HepG2 (cell line): ENCODE results near the gene TCF7L2. TPM values are rescaled to one million over a fixed set of nuclear protein-coding genes. Genes with fewer than 3 reads are reported as not detected.

Source experiments
- ATAC-seq: fragments of 200-7000 bp; cut with Tn5 transposase; 3 replicates; pipeline ENCODE4 v1.9.1; 2020; ENCODE audit warnings: mild to moderate bottlenecking, moderate library complexity
- BruUV-seq: library from RNA; stranded (reverse); fragments of 400-500 nt; replicated peaks from 2 replicates; lab custom pipeline; 2021; lab: Mats Ljungman, UMichigan
- CTCF ChIA-PET: fragments of 300-600 bp; formaldehyde crosslinking; extraction: SDS; loops from one replicate; lab custom pipeline; 2021; ENCODE audit warnings: low total read pairs, inconsistent platforms, low intra/inter-chr PET ratio; lab: Yijun Ruan, JAX
- POLR2A ChIA-PET: fragments of 350-600 bp; sonication (Branson Sonifier 250); formaldehyde crosslinking; loops from one replicate; lab custom pipeline; 2020; ENCODE audit warnings: antibody characterized with exemption, inconsistent platforms; lab: Yijun Ruan, JAX
- DNase-seq: peaks from one replicate; pipeline ENCODE4 v3.0.0-alpha.2; 2015; ENCODE audit warnings: low spot score
- FAIRE-seq: peaks from 3 replicates; lab custom pipeline; 2011; peaks lifted over from hg19 to GRCh38; lab: Jason Lieb, UNC
- H2AFZ ChIP-seq: one replicate; pipeline ENCODE4 v1.6.1; 2011; ENCODE audit warnings: low read length, inconsistent platforms
- H3K27ac ChIP-seq: fragments of 300-600 bp; 3 replicates; pipeline ENCODE4 v1.8.0; 2011; ENCODE audit warnings: mixed run types, mild to moderate bottlenecking, mixed read lengths, low read length, inconsistent platforms; ENCODE audit not compliant: insufficient read depth; ENCODE audit errors: extremely low read length
- H3K27me3 ChIP-seq, 2 experiments: fragments of 200-600 bp in 1 of 2; 2 replicates in 1 of 2; 3 replicates in 1 of 2; pipeline versions ENCODE4 v1.6.0 to v1.8.0; 2011; ENCODE audit warnings: low read length in 2 of 2, mild to moderate bottlenecking in 2 of 2, moderate library complexity in 2 of 2, inconsistent platforms in 1 of 2; ENCODE audit not compliant: insufficient read depth in 2 of 2, control insufficient read depth in 1 of 2
- H3K36me3 ChIP-seq, 2 experiments: fragments of 200-600 bp in 1 of 2; replicated peaks in 1 of 2; 2 replicates in 1 of 2; 3 replicates in 1 of 2; pipeline versions ENCODE4 v1.5.1 to v1.8.0; 2011; ENCODE audit warnings: low read length in 2 of 2, inconsistent platforms in 1 of 2; ENCODE audit not compliant: insufficient read depth in 2 of 2, control insufficient read depth in 1 of 2
- H3K4me1 ChIP-seq: 2 replicates; pipeline ENCODE4 v1.5.1; 2012; ENCODE audit warnings: low read length, inconsistent platforms; ENCODE audit not compliant: insufficient read depth
- H3K4me2 ChIP-seq: 2 replicates; pipeline ENCODE4 v1.6.0; 2011; ENCODE audit warnings: low read depth, low read length, inconsistent platforms
- H3K4me3 ChIP-seq, 3 experiments: fragments of 200-600 bp in 1 of 3; sonication (generic), shearing (Covaris generic) in 1 of 3; replicated peaks in 1 of 3; 2 replicates each; pipeline ENCODE4 v1.5.1; 2011 to 2016; ENCODE audit warnings: low read length in 3 of 3, inconsistent platforms in 2 of 3, low read depth in 2 of 3, mild to moderate bottlenecking in 2 of 3, control low read depth in 1 of 3, mixed read lengths in 1 of 3; ENCODE audit not compliant: insufficient read depth in 1 of 3
- H3K79me2 ChIP-seq: one replicate; pipeline ENCODE4 v1.6.1; 2011; ENCODE audit warnings: low read length, inconsistent platforms; ENCODE audit not compliant: insufficient read depth
- H3K9ac ChIP-seq: 2 replicates; pipeline ENCODE4 v1.6.0; 2011; ENCODE audit warnings: mild to moderate bottlenecking, low read depth, low read length, inconsistent platforms; ENCODE audit not compliant: insufficient read depth
- H3K9me3 ChIP-seq: 2 replicates; pipeline ENCODE4 v1.5.1; 2012; ENCODE audit warnings: mild to moderate bottlenecking, low read length
- H4K20me1 ChIP-seq: 2 replicates; pipeline ENCODE4 v1.6.0; 2011; ENCODE audit warnings: inconsistent platforms, mild to moderate bottlenecking, low read length, moderate library complexity; ENCODE audit not compliant: insufficient read depth
- ARNT2 ChIP-seq: sonication (generic); formaldehyde crosslinking; IDR thresholded peaks from 2 replicates; pipeline ENCODE4 v1.8.0; 2022; ENCODE audit warnings: mild to moderate bottlenecking, low read depth, missing genetic modification reagents, moderate library complexity
- CEBPZ ChIP-seq: IDR thresholded peaks from 2 replicates; pipeline ENCODE4 v1.6.1; 2012; ENCODE audit warnings: low read length, improper control_type of control experiment
- EP300 ChIP-seq, 3 experiments: sonication (generic) in 1 of 3; formaldehyde crosslinking in 1 of 3; IDR thresholded peaks; 2 replicates each; pipeline versions ENCODE4 v1.5.1 to v1.6.1; 2011 to 2020; ENCODE audit warnings: low read depth in 2 of 3, low read length in 2 of 3, borderline replicate concordance in 1 of 3, improper control_type of control experiment in 1 of 3, mild to moderate bottlenecking in 1 of 3, missing genetic modification reagents in 1 of 3, moderate library complexity in 1 of 3
- MATR3 ChIP-seq: sonication (generic); formaldehyde crosslinking; IDR thresholded peaks from 2 replicates; pipeline ENCODE4 v1.4.0; 2020; ENCODE audit warnings: missing genetic modification reagents
- MNT ChIP-seq: fragments of 450-650 bp; IDR thresholded peaks from 2 replicates; pipeline ENCODE4 v1.6.1; 2016
- PRPF4 ChIP-seq: fragments of 200-400 bp; formaldehyde crosslinking; IDR thresholded peaks from 2 replicates; pipeline ENCODE4 v1.6.1; 2016; ENCODE audit warnings: low read length, low read depth; ENCODE audit not compliant: poor library complexity, severe bottlenecking
- SATB2 ChIP-seq: sonication (generic); formaldehyde crosslinking; IDR thresholded peaks from 2 replicates; pipeline ENCODE4 v1.5.0; 2020; ENCODE audit warnings: missing genetic modification reagents
- ZFP82 ChIP-seq: sonication (generic); formaldehyde crosslinking; IDR thresholded peaks from 2 replicates; pipeline ENCODE4 v1.5.1; 2020; ENCODE audit warnings: mild to moderate bottlenecking, missing genetic modification reagents, borderline replicate concordance
- ZNF382 ChIP-seq: sonication (generic); formaldehyde crosslinking; IDR thresholded peaks from 2 replicates; pipeline ENCODE4 v1.5.0; 2020; ENCODE audit warnings: missing genetic modification reagents, mild to moderate bottlenecking, borderline replicate concordance
- ZNF446 ChIP-seq: sonication (generic); formaldehyde crosslinking; IDR thresholded peaks from 2 replicates; pipeline ENCODE4 v1.5.0; 2020; ENCODE audit warnings: mild to moderate bottlenecking, missing genetic modification reagents
- WGBS: methylation state at CpG from one replicate; pipeline ENCODE4 v1.1.6; 2017; ENCODE audit warnings: low lambda C conversion rate; 5-methylcytosine and 5-hydroxymethylcytosine counted together
- in situ Hi-C: cut with HindIII; loops from 2 replicates; pipeline ENCODE4 v1.10.0; 2017; ENCODE audit warnings: low pct_unique_long_range_greater_than_20kb; ENCODE audit not compliant: extremely low pct_ligation_motif_present
- intact Hi-C: fragments of 100-400 bp; cut with micrococcal nuclease; formaldehyde crosslinking; loops from one replicate; pipeline ENCODE4 v1.10.0; 2022; ENCODE audit not compliant: unreplicated experiment
- polyA plus RNA-seq, 8 experiments: library from polyadenylated mRNA; depleted of rRNA in 3 of 8; stranded (reverse) in 7 of 8; unstranded in 1 of 8; fragments of >200 nt; fragmentation: Illumina TruSeq in 4 of 8; extraction: Trizol in 4 of 8; gene quantifications; 2 replicates each; pipeline versions ENCODE4 v1.2.1 to v1.2.3, GENCODE V29; 2011 to 2016; ENCODE audit warnings: low read depth in 4 of 8, missing spikeins in 1 of 8, mixed read lengths in 1 of 8; ENCODE audit not compliant: insufficient read depth in 1 of 8
- total RNA-seq, 5 experiments: library from RNA; depleted of rRNA; stranded (reverse); fragments of >200 nt; fragmentation: Illumina TruSeq; extraction: Trizol; gene quantifications; 2 replicates each; pipeline ENCODE4 v1.2.3, GENCODE V29; 2016; ENCODE audit warnings: low read depth in 1 of 5

TCF7L2 gene
- total and polyA plus RNA-seq, 2 of the 13 experiments (the other 11 are each of a cell fraction or from before 2014, with no cell fraction given): 3.9 to 13.7 TPM

- Histone ChIP-seq H3K4me1 (no peaks in the 10 kb centered on the region), H3K79me2 (no peaks in the 10 kb centered on the region), H2AFZ (no peak overlapping the region), H3K4me3 (no peak overlapping the region), H3K4me2 (no peak overlapping the region), H3K36me3 (peaks cover 10 to 32% of the 10 kb centered on the region in 2 experiments; a peak in 4 of 5 replicates), H4K20me1 (0 out of 2 replicates have a peak, but pooled peaks cover 3% of the 10 kb centered on the region), H3K9me3 (no peaks in the 10 kb centered on the region), H3K9ac (no peak overlapping the region), H3K27ac (no peak overlapping the region), H3K27me3 (no peaks in the 10 kb centered on the region)
- intact Hi-C loops (no loop called here), in situ Hi-C loops (no loop called here)
- POLR2A ChIA-PET: no interaction called here
- no peak for DNase-seq
- FAIRE-seq: no peak
- BruUV-seq: no TSS peak
- WGBS: 96% methylated on average over 6 of the region's 6 CpGs
- no peak for ATAC-seq
- CTCF ChIA-PET: no interaction called here
- TF ChIP-seq EP300 (IDR thresholded peaks at IDR 0.05; ENCODE audit: low read depth in 2 of 2, low read length in 2 of 2) (no peak), EP300 (CRISPR knock-in tag; IDR thresholded peaks at IDR 0.05; ENCODE audit: borderline replicate concordance) (no peak), ARNT2 (CRISPR knock-in tag) (no peak), ZNF382 (no peak), MATR3 (CRISPR knock-in tag) (no peak), ZFP82 (CRISPR knock-in tag) (no peak), PRPF4 (no peak), SATB2 (CRISPR knock-in tag) (no peak), ZNF446 (CRISPR knock-in tag) (no peak), MNT (no peak), CEBPZ (no peak)
Observed at GRCh38 chr10:113168584-113168983, 218.5 kb downstream of the TCF7L2 start.
